Measurements from ENCODE around the gene ZCWPW1. TPM values are rescaled to one million over a fixed set of nuclear protein-coding genes. Genes with fewer than 3 reads are reported as not detected.

Gene ZCWPW1
- total RNA-seq, 1 donor from 2014 or later = 5.4 TPM

- DNase-seq (no peak), ATAC-seq (ENCODE audit: poor library complexity) (no peak)
- intact Hi-C loops (cut with DNase I) = no loop called here
Observed at GRCh38 chr7:100418930-100419659, 9.4 kb downstream of the ZCWPW1 start.

GRCh38 chr7:100415448-100415847 is 13.1 kb downstream of the ZCWPW1 start:
- no peak for DNase-seq
- intact Hi-C loops (cut with DNase I) = no loop called here
- ATAC-seq (ENCODE audit: poor library complexity) = no peak

- ATAC-seq (ENCODE audit: poor library complexity) (no peak), DNase-seq (no peak)
- intact Hi-C loops (cut with DNase I) = no loop called here
Observed at GRCh38 chr7:100413889-100414288, 14.6 kb downstream of the ZCWPW1 start.

GRCh38 chr7:100413346-100413745 is 15.2 kb downstream of the ZCWPW1 start:
- DNase-seq (no peak), ATAC-seq (ENCODE audit: poor library complexity) (no peak)
- intact Hi-C loops (cut with DNase I) = no loop called here

- no peak for ATAC-seq (ENCODE audit: poor library complexity)
- no peak for DNase-seq
- intact Hi-C loops (cut with DNase I) = no loop called here
Observed at GRCh38 chr7:100411101-100411500, 17.4 kb downstream of the ZCWPW1 start.

GRCh38 chr7:100407285-100408180 is 21.0 kb downstream of the ZCWPW1 start:
- DNase-seq = no peak
- intact Hi-C loops (cut with DNase I) = no loop called here
- peak; percentile 70 for ATAC-seq (ENCODE audit: poor library complexity)

- ATAC-seq (ENCODE audit: poor library complexity) = no peak
- no peak for DNase-seq
- intact Hi-C loops (cut with DNase I) = no loop called here
Observed at GRCh38 chr7:100406767-100407166, 21.7 kb downstream of the ZCWPW1 start.

- intact Hi-C loops (cut with DNase I) = no loop called here
- no peak for ATAC-seq (ENCODE audit: poor library complexity)
- no peak for DNase-seq
Observed at GRCh38 chr7:100402241-100402640, 26.3 kb downstream of the ZCWPW1 start.

- DNase-seq = no peak
- no peak for ATAC-seq (ENCODE audit: poor library complexity)
- intact Hi-C loops (cut with DNase I) = no loop called here
Observed at GRCh38 chr7:100401811-100402210, 26.7 kb downstream of the ZCWPW1 start.

- intact Hi-C loops (cut with DNase I) = no loop called here
- ATAC-seq (ENCODE audit: poor library complexity) = no peak
- DNase-seq = no peak
Observed at GRCh38 chr7:100400656-100401055, 27.8 kb downstream of the ZCWPW1 start.

- ATAC-seq (ENCODE audit: poor library complexity) (no peak), DNase-seq (no peak)
- intact Hi-C loops (cut with DNase I) = no loop called here
Observed at GRCh38 chr7:100400041-100400440, 28.5 kb downstream of the ZCWPW1 start.

GRCh38 chr7:100398239-100398638 is 30.3 kb downstream of the ZCWPW1 start:
- no peak for ATAC-seq (ENCODE audit: poor library complexity)
- DNase-seq = no peak
- intact Hi-C loops (cut with DNase I) = no loop called here

- ATAC-seq (ENCODE audit: poor library complexity) = no peak
- DNase-seq = no peak
- intact Hi-C loops (cut with DNase I) = no loop called here
Observed at GRCh38 chr7:100397315-100398081, 31.0 kb downstream of the ZCWPW1 start.

- intact Hi-C loops (cut with DNase I) = no loop called here
- DNase-seq (no peak), ATAC-seq (ENCODE audit: poor library complexity) (peak; percentile 58)
Observed at GRCh38 chr7:100396421-100396982, 32.0 kb downstream of the ZCWPW1 start.

- intact Hi-C loops (cut with DNase I) = no loop called here
- ATAC-seq (ENCODE audit: poor library complexity) (no peak), DNase-seq (no peak)
Observed at GRCh38 chr7:100394077-100394476, 34.4 kb downstream of the ZCWPW1 start.

GRCh38 chr7:100393233-100393905 is 35.1 kb downstream of the ZCWPW1 start:
- no peak for ATAC-seq (ENCODE audit: poor library complexity)
- intact Hi-C loops (cut with DNase I) = no loop called here
- DNase-seq = no peak

- ATAC-seq (ENCODE audit: poor library complexity) = peak; percentile 62
Observed at GRCh38 chr7:100390286-100391009, 38.1 kb downstream of the ZCWPW1 start.

More at GRCh38 chr7:100390286-100391009, 38.1 kb downstream of the ZCWPW1 start:
- DNase-seq = no peak
- intact Hi-C loops (cut with DNase I) = no loop called here

All from Right ventricle myocardium superior (tissue), 1 donor.